DND-41 (cell line): ENCODE results near the gene ERGIC3.
A peak's percentile ranks its signal among the peaks of the same experiment; 100 is the strongest.

Source experiments
- ATAC-seq: fragments of 200-7000 bp; cut with Tn5 transposase; 3 replicates; pipeline ENCODE4 v1.9.1; 2021; ENCODE audit warnings: low read depth; ENCODE audit not compliant: insufficient read depth
- DNase-seq: peaks from one replicate; pipeline ENCODE4 v3.0.0-alpha.2; 2020
- H2AFZ ChIP-seq: 2 replicates; pipeline ENCODE4 v1.6.0; 2012; ENCODE audit warnings: low read depth, low read length
- H3K27ac ChIP-seq: 2 replicates; pipeline ENCODE4 v1.5.1; 2012; ENCODE audit warnings: low read length, inconsistent platforms
- H3K27me3 ChIP-seq: fragments of 200-600 bp; sonication (generic); 2 replicates; pipeline ENCODE4 v1.6.0; 2012; ENCODE audit warnings: low read length, mild to moderate bottlenecking, inconsistent platforms; ENCODE audit not compliant: insufficient read depth, poor library complexity
- H3K36me3 ChIP-seq: 2 replicates; pipeline ENCODE4 v1.5.1; 2012; ENCODE audit warnings: low read length, inconsistent platforms; ENCODE audit not compliant: insufficient read depth
- H3K4me1 ChIP-seq: 2 replicates; pipeline ENCODE4 v1.5.1; 2012; ENCODE audit warnings: mild to moderate bottlenecking, low read length; ENCODE audit not compliant: insufficient read depth
- H3K4me2 ChIP-seq: 2 replicates; pipeline ENCODE4 v1.6.0; 2012; ENCODE audit warnings: mild to moderate bottlenecking, moderate library complexity, low read length, inconsistent platforms; ENCODE audit not compliant: insufficient read depth
- H3K4me3 ChIP-seq, 2 experiments: fragments of 200-600 bp in 1 of 2; shearing (Covaris generic) in 1 of 2; 2 replicates each; pipeline ENCODE4 v1.5.1; 2012 to 2016; ENCODE audit warnings: inconsistent platforms in 2 of 2, low read length in 2 of 2, mild to moderate bottlenecking in 2 of 2, low read depth in 1 of 2, moderate library complexity in 1 of 2
- H3K79me2 ChIP-seq: 2 replicates; pipeline ENCODE4 v1.6.0; 2012; ENCODE audit warnings: low read length, inconsistent platforms; ENCODE audit not compliant: insufficient read depth
- H3K9ac ChIP-seq: 2 replicates; pipeline ENCODE4 v1.6.0; 2012; ENCODE audit warnings: low read depth, mild to moderate bottlenecking, inconsistent platforms, low read length, moderate library complexity
- H3K9me3 ChIP-seq: 2 replicates; pipeline ENCODE4 v1.5.1; 2012; ENCODE audit warnings: low read length, moderate library complexity, mild to moderate bottlenecking, inconsistent platforms; ENCODE audit not compliant: insufficient read depth, severe bottlenecking
- H4K20me1 ChIP-seq: 2 replicates; pipeline ENCODE4 v1.6.0; 2012; ENCODE audit warnings: low read length; ENCODE audit not compliant: insufficient read depth
- EZH2 ChIP-seq: IDR thresholded peaks from 3 replicates; pipeline ENCODE4 v1.6.1; 2012; ENCODE audit warnings: borderline replicate concordance, low read depth, mild to moderate bottlenecking, moderate library complexity, low read length, inconsistent platforms; ENCODE audit not compliant: severe bottlenecking
- TF ChIP-seq, protein P1 (sequence below): IDR thresholded peaks from 2 replicates; pipeline ENCODE4 v1.5.1; 2012; ENCODE audit warnings: borderline replicate concordance, low read length, moderate library complexity, mild to moderate bottlenecking; ENCODE audit not compliant: poor library complexity, severe bottlenecking; ENCODE audit errors: extremely low read depth

The ERGIC3 gene

DNA sequence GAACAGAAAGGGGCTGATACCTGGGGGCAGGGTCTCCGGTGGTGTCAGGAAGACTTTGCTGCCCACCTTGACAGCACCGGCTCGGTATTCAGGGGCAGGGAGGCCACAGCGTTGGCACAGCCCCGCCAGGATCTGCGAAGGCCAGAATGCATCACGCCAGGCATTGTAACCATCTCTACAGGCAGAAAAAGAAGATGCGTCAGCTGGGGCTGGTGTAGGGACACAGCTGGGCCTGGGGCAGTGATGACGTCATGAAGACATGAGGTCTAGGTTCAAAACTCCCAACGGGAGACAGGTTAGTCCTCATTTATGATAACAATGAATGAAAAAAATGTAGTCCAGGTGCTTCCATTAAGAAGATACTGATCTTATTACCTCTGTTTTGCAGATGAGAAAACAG is 22.0 kb downstream of the ERGIC3 start:
- H2AFZ ChIP-seq = no peak overlapping the region
- no peaks in the 10 kb centered on the region for H3K79me2 ChIP-seq
- H4K20me1 ChIP-seq = no peaks in the 10 kb centered on the region
- TF ChIP-seq EZH2 = no peak
- TF ChIP-seq, protein P1, sequence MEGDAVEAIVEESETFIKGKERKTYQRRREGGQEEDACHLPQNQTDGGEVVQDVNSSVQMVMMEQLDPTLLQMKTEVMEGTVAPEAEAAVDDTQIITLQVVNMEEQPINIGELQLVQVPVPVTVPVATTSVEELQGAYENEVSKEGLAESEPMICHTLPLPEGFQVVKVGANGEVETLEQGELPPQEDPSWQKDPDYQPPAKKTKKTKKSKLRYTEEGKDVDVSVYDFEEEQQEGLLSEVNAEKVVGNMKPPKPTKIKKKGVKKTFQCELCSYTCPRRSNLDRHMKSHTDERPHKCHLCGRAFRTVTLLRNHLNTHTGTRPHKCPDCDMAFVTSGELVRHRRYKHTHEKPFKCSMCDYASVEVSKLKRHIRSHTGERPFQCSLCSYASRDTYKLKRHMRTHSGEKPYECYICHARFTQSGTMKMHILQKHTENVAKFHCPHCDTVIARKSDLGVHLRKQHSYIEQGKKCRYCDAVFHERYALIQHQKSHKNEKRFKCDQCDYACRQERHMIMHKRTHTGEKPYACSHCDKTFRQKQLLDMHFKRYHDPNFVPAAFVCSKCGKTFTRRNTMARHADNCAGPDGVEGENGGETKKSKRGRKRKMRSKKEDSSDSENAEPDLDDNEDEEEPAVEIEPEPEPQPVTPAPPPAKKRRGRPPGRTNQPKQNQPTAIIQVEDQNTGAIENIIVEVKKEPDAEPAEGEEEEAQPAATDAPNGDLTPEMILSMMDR = no peak
- no peaks in the 10 kb centered on the region for H3K36me3 ChIP-seq
- no peaks in the 10 kb centered on the region for H3K4me1 ChIP-seq
- no peak overlapping the region for H3K4me2 ChIP-seq
- ATAC-seq (no peak), DNase-seq (no peak)
- H3K9me3 ChIP-seq = no peaks in the 10 kb centered on the region
- H3K9ac ChIP-seq = no peak overlapping the region
- no peak overlapping the region for H3K27ac ChIP-seq
- no peaks in the 10 kb centered on the region for H3K27me3 ChIP-seq
- no peak overlapping the region for H3K4me3 ChIP-seq

DNA sequence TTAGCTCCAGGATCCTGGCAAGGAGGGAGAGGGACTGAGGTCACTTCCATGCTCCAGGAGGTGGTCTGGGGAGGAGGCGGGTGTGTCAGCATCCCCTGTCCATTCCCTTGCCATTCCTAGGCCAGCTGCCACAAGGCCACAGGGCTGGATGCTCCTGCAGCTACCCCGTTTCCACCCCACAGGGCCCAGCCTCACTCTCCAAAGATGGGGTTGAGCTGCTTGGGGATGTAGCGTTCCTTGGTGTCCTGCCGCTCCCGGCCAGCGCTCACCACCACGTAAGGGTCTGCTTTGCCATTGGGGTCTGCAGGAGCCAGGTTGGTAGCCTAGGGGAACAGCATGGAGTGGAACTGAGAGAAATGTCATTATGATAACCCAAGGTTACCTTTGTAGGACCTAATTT is 23.0 kb downstream of the ERGIC3 start:
- no peaks in the 10 kb centered on the region for H4K20me1 ChIP-seq
- no peak overlapping the region for H3K4me2 ChIP-seq
- ATAC-seq (no peak), DNase-seq (no peak)
- no peaks in the 10 kb centered on the region for H3K9me3 ChIP-seq
- H3K4me3 ChIP-seq = no peak overlapping the region
- H3K36me3 ChIP-seq = no peaks in the 10 kb centered on the region
- no peaks in the 10 kb centered on the region for H3K27me3 ChIP-seq
- no peak overlapping the region for H3K9ac ChIP-seq
- H2AFZ ChIP-seq = no peak overlapping the region
- H3K4me1 ChIP-seq = no peaks in the 10 kb centered on the region
- no peak for TF ChIP-seq EZH2
- TF ChIP-seq, protein P1 = no peak
- no peaks in the 10 kb centered on the region for H3K79me2 ChIP-seq
- no peak overlapping the region for H3K27ac ChIP-seq

DNA sequence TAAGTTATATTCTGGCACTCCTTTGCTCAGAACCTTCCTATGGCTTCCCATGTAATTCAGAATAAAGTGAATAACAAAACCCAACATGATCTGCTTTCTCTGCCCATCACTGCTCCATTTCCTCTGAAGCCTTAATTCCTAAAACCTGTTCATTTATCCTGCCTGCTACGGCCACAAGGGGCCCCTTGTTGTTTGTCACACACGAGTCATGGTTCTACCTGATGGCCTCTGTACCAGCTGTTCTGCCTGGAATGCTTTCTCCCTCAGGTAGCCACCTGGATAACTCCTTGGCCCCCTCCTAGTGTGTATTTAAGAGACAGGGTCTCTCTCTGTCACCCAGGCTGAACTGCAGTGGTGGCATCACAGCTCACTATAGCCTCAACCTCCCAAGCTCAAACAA is 26.8 kb downstream of the ERGIC3 start:
- Histone ChIP-seq H3K36me3 (no peaks in the 10 kb centered on the region), H3K4me1 (no peaks in the 10 kb centered on the region), H2AFZ (no peak overlapping the region), H3K27ac (no peak overlapping the region), H3K79me2 (no peaks in the 10 kb centered on the region), H3K4me3 (no peak overlapping the region), H4K20me1 (no peaks in the 10 kb centered on the region), H3K9me3 (peaks cover 4% of the 10 kb centered on the region), H3K27me3 (no peaks in the 10 kb centered on the region), H3K4me2 (no peak overlapping the region), H3K9ac (no peak overlapping the region)
- ATAC-seq (0 out of 3 replicates have a peak, but pooled peaks have one; percentile 31), DNase-seq (no peak)
- no peak for TF ChIP-seq EZH2
- TF ChIP-seq, protein P1 = peak; percentile 44

DNA sequence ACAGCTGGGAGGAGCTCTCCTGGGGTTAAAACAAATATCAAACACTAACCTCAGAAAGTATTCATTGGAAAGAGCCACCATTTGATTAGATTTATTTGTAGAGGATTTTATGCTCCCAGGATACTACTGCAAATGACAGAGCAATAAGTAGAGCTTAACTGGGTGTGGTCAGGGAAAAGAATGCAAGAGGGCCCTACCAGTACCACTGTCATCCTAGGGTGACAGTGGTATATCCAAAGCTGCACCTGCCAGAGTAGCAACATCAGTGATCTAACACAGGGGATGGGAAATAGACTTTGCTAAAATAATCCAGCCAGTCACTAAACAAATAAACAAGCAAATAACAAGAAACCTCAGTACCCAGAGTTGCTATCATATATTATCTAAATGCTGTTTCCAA is 29.7 kb downstream of the ERGIC3 start:
- TF ChIP-seq, protein P1 = no peak
- TF ChIP-seq EZH2 = no peak
- no peak overlapping the region for H2AFZ ChIP-seq
- no peaks in the 10 kb centered on the region for H3K27me3 ChIP-seq
- DNase-seq = no peak
- no peak overlapping the region for H3K27ac ChIP-seq
- H4K20me1 ChIP-seq = no peaks in the 10 kb centered on the region
- H3K4me1 ChIP-seq = no peaks in the 10 kb centered on the region
- H3K79me2 ChIP-seq = no peaks in the 10 kb centered on the region
- H3K9ac ChIP-seq = no peak overlapping the region
- no peak overlapping the region for H3K4me3 ChIP-seq
- no peak overlapping the region for H3K4me2 ChIP-seq
- no peak; the same call in 2 of the 3 replicates for ATAC-seq
- no peaks in the 10 kb centered on the region for H3K36me3 ChIP-seq
- peaks cover 4% of the 10 kb centered on the region for H3K9me3 ChIP-seq
